Effector memory CD4-positive, alpha-beta T cell (primary cell): ENCODE measurements around the gene ZNF280B.

Experiments
- DNase-seq, 3 donors: peaks; one replicate each; pipeline ENCODE4 v3.0.0-alpha.2; 2020
- H3K27ac ChIP-seq: 2 replicates; pipeline ENCODE4 v1.7.0; 2013; ENCODE audit warnings: mild to moderate bottlenecking, low read length, moderate library complexity; ENCODE audit not compliant: insufficient read depth, poor library complexity, severe bottlenecking
- H3K27me3 ChIP-seq: replicated peaks from 2 replicates; pipeline ENCODE4 v1.7.0; 2013; ENCODE audit warnings: mild to moderate bottlenecking, low read length; ENCODE audit not compliant: insufficient read depth, control insufficient read depth, poor library complexity, severe bottlenecking
- H3K36me3 ChIP-seq: 2 replicates; pipeline ENCODE4 v1.7.0; 2013; ENCODE audit warnings: mild to moderate bottlenecking, low read length, moderate library complexity; ENCODE audit not compliant: control insufficient read depth, insufficient read depth
- H3K4me1 ChIP-seq: 2 replicates; pipeline ENCODE4 v1.7.0; 2013; ENCODE audit warnings: low read length, mild to moderate bottlenecking; ENCODE audit not compliant: control insufficient read depth, insufficient read depth, poor library complexity, severe bottlenecking
- H3K4me3 ChIP-seq: 2 replicates; pipeline ENCODE4 v1.7.0; 2013; ENCODE audit warnings: low read length, low read depth, mild to moderate bottlenecking; ENCODE audit not compliant: insufficient read depth, poor library complexity, severe bottlenecking
- H3K9me3 ChIP-seq: 2 replicates; pipeline ENCODE4 v1.7.0; 2013; ENCODE audit warnings: mild to moderate bottlenecking, low read length, moderate library complexity; ENCODE audit not compliant: control insufficient read depth
- total RNA-seq, 3 donors: gene quantifications; one replicate each; lab custom pipeline; 2026; lab: John Stamatoyannopoulos, UW

ZNF280B gene, protein sequence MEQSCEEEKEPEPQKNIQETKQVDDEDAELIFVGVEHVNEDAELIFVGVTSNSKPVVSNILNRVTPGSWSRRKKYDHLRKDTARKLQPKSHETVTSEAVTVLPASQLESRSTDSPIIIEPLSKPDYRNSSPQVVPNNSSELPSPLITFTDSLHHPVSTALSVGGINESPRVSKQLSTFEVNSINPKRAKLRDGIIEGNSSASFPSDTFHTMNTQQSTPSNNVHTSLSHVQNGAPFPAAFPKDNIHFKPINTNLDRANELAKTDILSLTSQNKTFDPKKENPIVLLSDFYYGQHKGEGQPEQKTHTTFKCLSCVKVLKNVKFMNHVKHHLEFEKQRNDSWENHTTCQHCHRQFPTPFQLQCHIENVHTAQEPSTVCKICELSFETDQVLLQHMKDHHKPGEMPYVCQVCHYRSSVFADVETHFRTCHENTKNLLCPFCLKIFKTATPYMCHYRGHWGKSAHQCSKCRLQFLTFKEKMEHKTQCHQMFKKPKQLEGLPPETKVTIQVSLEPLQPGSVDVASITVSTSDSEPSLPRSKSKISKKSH
- 3.8 to 4.8 (median 4.1) reads per million in 3 donors for total RNA-seq

GRCh38 chr22:22508274-22509176, at the start of gene ZNF280B:
Gene ZNF280B (minus strand): TSS chr22:22508742. CDS start chr22:22489398, 19,344 bp downstream.
- peak; percentile 47 to 67 (median 64) for DNase-seq
- H3K27me3 ChIP-seq, result no peaks in the 10 kb centered on the region

GRCh38 chr22:22556995-22557925, 48.7 kb upstream of the ZNF280B start:
- no peak for DNase-seq
- Histone ChIP-seq H3K27me3 (no peaks in the 10 kb centered on the region), H3K4me3 (no peak overlapping the region), H3K27ac (no peak overlapping the region), H3K4me1 (no peaks in the 10 kb centered on the region), H3K9me3 (no peaks in the 10 kb centered on the region), H3K36me3 (no peaks in the 10 kb centered on the region)

More at GRCh38 chr22:22508274-22509176, at the start of gene ZNF280B:
- Histone ChIP-seq H3K27ac (peak within 1 kb of the TSS; percentile 33), H3K4me3 (peak within 1 kb of the TSS; percentile 80), H3K36me3 (no peaks in the 10 kb centered on the region), H3K9me3 (no peaks in the 10 kb centered on the region), H3K4me1 (peaks cover 6% of the 10 kb centered on the region)

GRCh38 chr22:22556578-22556977, 48.0 kb upstream of the ZNF280B start:
- H3K27ac ChIP-seq, result no peak overlapping the region
- H3K36me3 ChIP-seq, result no peaks in the 10 kb centered on the region
- no peak overlapping the region for H3K4me3 ChIP-seq

GRCh38 chr22:22555596-22555995, 47.1 kb upstream of the ZNF280B start:
- Histone ChIP-seq H3K9me3 (no peaks in the 10 kb centered on the region), H3K36me3 (no peaks in the 10 kb centered on the region), H3K4me1 (no peaks in the 10 kb centered on the region), H3K27me3 (no peaks in the 10 kb centered on the region), H3K27ac (no peak overlapping the region), H3K4me3 (no peak overlapping the region)
- no peak for DNase-seq

More at GRCh38 chr22:22556578-22556977, 48.0 kb upstream of the ZNF280B start:
- no peaks in the 10 kb centered on the region for H3K4me1 ChIP-seq
- no peaks in the 10 kb centered on the region for H3K27me3 ChIP-seq
- H3K9me3 ChIP-seq, result no peaks in the 10 kb centered on the region
- no peak for DNase-seq

GRCh38 chr22:22554587-22555284, 46.2 kb upstream of the ZNF280B start:
- DNase-seq, result no peak
- no peak overlapping the region for H3K4me3 ChIP-seq
- H3K9me3 ChIP-seq, result no peaks in the 10 kb centered on the region
- no peaks in the 10 kb centered on the region for H3K36me3 ChIP-seq
- no peaks in the 10 kb centered on the region for H3K27me3 ChIP-seq
- no peak overlapping the region for H3K27ac ChIP-seq
- no peaks in the 10 kb centered on the region for H3K4me1 ChIP-seq

DNA sequence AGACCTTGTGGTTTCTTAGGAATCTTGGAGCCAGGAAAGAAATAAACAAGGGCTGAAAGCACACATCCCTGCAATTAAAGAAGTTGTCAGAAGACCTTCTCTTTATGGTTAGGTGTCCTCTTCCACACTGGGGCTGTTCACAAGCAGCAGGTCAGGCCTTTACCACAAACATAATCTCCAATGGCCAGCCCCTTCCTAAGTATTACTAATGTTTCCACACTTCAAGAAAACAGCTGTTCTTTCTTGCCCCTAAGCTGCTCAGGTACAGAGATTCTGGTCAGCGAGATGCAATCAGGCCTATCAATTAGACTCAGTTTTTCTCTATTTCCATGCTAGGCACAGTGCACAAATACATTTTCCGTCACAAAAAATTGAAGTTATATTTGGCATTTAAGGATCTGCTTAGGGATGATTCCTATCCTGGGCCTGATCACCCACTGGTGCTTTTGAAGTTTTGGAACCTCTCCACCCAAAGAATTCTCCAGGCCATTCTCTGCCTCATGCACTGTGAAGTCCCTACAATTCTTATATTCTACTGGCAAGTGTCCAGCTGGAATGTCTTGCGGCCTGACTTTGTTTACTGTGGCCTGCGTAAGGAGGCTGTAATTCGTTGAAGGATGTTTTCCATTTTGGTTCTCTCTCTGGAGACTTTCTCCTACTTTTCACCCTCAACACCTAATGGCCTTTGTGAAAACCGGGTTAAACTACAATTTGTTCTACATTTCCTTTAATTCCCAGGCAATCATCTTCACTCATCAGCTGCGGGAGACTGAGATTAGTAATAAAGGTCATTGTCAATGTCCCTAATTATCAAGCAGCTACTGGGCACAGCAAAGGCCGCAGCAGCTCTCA, 45.4 kb upstream of the ZNF280B start:
- H3K27me3 ChIP-seq, result no peaks in the 10 kb centered on the region
- H3K4me1 ChIP-seq, result no peaks in the 10 kb centered on the region
- H3K9me3 ChIP-seq, result no peaks in the 10 kb centered on the region
- no peak overlapping the region for H3K27ac ChIP-seq
- H3K36me3 ChIP-seq, result no peaks in the 10 kb centered on the region
- H3K4me3 ChIP-seq, result no peak overlapping the region
- DNase-seq, result no peak

DNA sequence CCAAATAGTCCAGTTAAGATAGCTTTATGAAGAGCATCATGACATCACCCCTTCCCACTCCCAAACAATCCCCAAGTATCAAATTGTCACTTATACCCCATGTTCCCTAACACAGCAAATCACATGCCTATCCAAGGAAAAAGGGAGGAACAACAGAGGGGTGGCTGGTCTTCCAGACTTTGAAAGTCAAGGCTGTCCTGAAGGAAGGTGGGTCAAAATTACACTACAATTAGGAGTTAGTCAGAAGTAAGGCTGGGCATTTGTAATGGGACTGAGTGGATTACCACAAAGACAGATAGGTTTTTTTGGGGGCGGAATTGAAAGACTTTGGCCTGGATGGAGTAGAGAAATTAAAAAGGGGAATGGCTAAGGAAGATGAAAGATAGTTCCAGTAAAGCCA, 44.6 kb upstream of the ZNF280B start:
- Histone ChIP-seq H3K27me3 (no peaks in the 10 kb centered on the region), H3K4me1 (no peaks in the 10 kb centered on the region), H3K9me3 (no peaks in the 10 kb centered on the region), H3K4me3 (no peak overlapping the region), H3K36me3 (no peaks in the 10 kb centered on the region), H3K27ac (no peak overlapping the region)
- no peak for DNase-seq

GRCh38 chr22:22552630-22553029, 44.1 kb upstream of the ZNF280B start:
- Histone ChIP-seq H3K27me3 (no peaks in the 10 kb centered on the region), H3K36me3 (no peaks in the 10 kb centered on the region), H3K9me3 (no peaks in the 10 kb centered on the region), H3K4me3 (no peak overlapping the region), H3K27ac (no peak overlapping the region), H3K4me1 (no peaks in the 10 kb centered on the region)
- DNase-seq, result no peak
